NT2/D1 (cell line): ENCODE data around the gene CENPN.

Experiments
- SUZ12 ChIP-seq: IDR thresholded peaks from 2 replicates; pipeline ENCODE4 v1.6.1; 2011; ENCODE audit not compliant: insufficient read length, insufficient read depth; ENCODE audit errors: extremely low read depth
- YY1 ChIP-seq: IDR thresholded peaks from 2 replicates; pipeline ENCODE4 v1.6.1; 2011; ENCODE audit not compliant: insufficient read length, insufficient read depth
- ZNF274 ChIP-seq: IDR thresholded peaks from 2 replicates; pipeline ENCODE4 v1.6.1; 2011; ENCODE audit warnings: mild to moderate bottlenecking, low read depth, low read length

DNA sequence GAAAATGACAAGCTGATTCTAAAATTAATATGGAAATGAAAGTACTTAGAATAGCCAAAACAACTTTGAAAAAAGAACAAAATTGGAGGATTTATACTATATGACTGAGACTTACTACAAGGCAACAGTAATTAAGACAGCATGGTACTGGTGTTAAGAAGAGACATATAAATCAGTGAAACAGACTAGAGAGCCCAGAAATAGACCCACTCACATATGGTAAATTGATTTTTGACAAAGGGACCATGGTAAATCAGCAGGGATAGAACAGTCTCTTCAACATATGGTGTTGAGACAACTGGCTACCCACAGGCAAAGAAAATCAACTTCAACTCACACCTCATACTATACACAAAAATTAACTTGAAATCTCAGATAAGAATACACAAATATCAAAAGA, 13.2 kb upstream of the CENPN start:
- no peak for TF ChIP-seq ZNF274
- no peak for TF ChIP-seq SUZ12
- TF ChIP-seq YY1, result no peak
